GM21526 (cell line): Measurements from ENCODE around the gene KLHDC7A.

Experiments used
- ATAC-seq: cut with Tn5 transposase; IDR thresholded peaks from one replicate; pipeline ENCODE4 v1.9.1; 2021; ENCODE audit warnings: moderate library complexity; ENCODE audit not compliant: unreplicated experiment, low FRiP score

KLHDC7A gene

DNA sequence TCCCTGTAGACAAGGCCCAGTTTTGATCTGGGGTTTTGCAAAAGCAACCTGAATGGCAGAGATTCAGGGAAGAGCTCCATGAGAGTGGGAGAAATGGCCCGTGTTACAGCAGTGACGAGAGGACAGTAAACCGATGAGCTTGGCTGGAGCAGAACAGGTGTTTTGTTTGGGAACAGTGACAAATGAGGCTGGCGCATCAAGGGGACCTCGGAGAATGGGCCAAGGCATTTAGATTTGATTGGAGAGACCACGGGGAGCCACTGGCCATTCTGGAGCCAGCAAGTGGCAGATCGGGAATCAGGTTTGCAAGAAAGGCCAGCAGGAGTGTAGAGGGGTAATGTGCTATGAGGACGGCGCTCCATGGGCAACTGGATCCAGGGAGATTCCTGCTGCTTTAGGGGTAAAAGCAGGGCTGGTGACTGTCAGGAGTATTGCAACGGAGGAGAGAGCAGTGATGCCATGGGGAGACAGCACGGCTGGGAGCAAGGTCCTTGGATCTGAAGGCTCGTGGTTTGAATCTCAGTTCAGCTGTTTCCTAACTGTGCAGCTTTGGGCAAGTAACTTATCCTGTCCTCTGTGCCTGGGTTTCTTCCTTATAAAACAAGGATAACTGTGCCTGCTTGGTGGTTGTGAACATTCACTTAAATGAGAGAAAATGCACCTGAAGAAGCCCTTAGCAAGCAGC lies 9.9 kb upstream of the KLHDC7A start:
- ATAC-seq, result no peak

DNA sequence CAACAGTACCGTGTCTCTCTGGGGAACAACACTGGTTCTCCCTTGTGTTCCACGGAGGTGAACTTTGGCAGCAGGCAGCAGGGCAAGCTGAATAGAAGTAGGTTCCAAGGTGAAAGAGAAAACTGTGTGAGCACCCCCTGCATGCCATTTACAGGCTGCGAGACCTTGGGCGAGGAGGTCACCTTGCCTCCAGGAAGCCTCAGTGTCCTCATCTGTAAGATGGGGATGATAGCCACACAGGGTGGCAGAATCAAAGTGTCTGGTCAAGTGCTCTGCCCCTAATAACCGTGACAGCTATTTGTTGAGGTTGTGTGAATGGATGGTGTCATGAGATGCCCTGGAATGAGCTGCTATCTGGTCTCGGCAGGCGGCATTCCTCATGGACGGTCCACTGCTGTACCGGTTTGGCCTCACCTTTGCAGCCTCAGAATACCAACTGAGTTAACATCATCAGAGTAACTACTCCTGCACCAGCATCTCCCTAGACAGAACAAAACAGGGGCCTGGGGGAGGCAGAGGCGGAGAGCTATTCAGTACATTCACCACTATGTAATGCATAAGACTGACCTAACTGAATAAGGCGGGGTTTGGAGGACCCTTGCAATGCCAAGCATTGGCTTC lies 7.4 kb upstream of the KLHDC7A start:
- ATAC-seq, result no peak

DNA sequence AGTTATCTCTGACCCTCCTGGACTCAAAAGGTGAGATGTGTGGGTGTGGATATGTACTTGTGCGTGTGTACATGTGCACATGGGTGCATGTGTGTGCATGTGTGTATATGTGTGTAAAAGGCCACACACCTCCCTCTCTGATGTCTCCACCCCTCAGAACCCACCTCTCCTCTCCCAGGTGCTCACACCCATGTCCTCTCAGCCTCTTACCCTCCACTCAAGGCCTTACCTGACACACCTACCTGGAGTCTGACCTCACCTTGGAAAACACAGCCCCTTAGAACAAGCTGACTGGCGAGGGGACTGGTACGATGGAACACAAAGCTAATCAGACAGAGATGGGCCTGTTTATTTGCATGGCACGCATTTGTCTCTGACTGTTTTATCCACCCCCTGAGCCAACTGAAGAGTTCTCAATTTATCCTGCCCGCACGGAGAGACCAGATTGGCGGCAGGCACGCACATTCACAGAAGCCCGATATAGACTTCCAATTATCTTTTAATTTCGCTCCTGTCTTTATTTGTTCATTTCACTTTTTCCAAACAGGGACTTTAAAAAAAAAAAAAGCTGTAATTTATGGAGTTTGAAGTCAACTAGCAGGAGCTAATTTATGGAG lies 6.1 kb upstream of the KLHDC7A start:
- ATAC-seq, result no peak

DNA sequence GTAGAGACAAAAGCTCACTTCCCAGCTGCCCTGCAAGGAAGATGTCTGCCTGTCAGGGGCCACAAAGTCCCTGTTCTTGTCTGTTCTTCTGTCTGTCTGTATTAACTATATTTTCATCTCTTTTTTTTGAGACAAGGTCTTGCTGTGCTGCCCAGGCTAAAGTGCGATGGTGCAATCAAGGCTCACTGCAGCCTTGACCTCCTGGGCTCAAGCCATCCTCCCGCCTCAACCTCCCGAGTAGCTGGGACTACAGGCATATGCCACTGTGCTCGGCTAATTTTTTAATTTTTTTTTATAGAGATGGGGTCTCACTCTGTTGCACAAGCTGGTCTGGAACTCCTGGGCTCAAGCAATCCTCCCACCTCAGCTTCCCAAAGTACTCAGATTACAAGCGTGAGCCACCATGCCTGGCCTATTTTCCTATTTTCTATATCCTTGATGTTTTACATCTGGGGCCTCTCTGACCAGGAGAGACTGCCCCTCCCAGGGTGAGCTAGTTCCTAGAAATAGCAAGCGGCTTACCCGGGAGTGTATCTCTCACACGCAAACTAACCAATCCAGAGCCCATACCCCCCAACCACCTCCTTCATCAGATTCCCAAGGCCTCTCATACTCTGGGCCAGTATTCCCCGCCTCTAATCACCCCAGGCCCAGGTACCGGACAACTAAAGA lies 5.4 kb upstream of the KLHDC7A start:
- ATAC-seq, result no peak

DNA sequence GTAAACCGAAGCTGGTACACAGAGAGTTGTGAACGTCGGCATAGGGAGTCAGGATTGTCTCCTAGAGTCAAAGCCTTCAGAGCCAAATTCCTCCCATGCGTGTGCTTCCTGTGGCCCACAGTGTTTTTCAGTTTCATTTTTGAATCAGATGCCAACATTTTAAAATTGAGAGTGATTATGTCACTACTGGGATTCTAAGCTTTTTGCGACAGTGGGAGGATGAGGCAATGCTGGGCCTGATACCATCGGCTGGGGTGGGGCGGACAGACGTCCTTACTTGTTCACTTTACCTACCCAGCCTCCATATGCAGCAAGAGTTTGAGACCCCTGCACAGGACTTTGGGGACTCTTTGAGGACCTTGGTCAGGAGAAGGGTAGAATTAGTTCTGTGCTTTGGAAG lies 1.3 kb upstream of the KLHDC7A start:
- ATAC-seq, result no peak

DNA sequence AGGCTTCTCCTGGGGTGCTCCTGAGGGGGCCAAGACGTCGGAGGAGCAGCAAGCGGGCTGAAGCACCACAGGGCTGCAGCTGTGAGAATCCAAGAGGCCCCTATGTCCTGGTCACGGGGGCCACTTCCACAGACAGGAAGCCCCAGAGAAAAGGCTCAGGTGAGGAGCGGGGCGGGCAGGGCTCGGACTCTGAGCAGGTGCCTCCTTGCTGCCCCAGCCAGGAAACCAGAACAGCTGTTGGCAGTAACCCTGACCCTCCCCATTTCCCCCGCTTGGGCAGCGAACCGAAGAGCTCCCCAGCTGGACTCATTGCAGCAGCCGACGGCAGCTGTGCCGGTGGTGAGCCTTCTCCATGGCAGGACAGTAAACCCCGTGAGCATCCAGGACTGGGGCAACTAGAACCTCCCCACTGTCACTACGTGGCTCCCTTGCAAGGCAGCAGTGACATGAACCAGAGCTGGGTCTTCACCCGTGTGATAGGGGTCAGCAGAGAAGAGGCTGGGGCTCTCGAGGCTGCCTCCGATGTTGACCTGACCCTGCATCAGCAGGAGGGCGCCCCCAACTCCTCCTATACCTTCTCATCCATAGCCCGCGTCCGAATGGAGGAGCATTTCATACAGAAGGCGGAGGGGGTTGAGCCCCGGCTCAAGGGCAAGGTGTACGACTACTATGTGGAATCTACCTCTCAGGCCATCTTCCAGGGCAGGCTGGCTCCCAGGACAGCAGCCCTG lies 625 bp downstream of the KLHDC7A start:
- ATAC-seq, result no peak

DNA sequence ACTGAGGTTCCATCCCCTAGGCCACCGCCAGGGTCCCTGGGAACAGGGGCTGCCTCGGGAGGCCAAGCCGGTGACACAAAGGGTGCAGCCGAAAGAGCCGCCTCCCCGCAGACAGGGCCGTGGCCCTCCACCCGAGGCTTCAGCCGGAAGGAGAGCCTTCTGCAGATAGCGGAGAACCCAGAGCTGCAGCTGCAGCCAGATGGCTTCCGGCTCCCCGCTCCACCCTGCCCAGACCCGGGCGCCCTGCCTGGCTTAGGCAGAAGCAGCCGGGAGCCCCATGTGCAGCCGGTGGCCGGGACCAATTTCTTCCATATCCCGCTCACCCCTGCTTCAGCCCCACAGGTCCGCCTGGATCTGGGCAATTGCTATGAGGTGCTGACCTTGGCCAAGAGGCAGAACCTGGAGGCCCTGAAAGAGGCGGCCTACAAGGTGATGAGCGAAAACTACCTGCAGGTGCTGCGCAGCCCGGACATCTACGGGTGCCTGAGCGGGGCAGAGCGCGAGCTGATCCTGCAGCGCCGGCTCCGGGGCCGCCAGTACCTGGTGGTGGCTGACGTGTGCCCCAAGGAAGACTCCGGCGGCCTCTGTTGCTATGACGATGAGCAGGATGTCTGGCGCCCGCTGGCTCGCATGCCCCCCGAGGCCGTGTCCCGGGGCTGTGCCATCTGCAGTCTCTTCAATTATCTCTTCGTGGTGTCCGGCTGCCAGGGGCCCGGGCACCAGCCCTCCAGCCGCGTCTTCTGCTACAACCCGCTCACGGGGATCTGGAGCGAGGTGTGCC lies 1.4 kb downstream of the KLHDC7A start:
- no peak for ATAC-seq

DNA sequence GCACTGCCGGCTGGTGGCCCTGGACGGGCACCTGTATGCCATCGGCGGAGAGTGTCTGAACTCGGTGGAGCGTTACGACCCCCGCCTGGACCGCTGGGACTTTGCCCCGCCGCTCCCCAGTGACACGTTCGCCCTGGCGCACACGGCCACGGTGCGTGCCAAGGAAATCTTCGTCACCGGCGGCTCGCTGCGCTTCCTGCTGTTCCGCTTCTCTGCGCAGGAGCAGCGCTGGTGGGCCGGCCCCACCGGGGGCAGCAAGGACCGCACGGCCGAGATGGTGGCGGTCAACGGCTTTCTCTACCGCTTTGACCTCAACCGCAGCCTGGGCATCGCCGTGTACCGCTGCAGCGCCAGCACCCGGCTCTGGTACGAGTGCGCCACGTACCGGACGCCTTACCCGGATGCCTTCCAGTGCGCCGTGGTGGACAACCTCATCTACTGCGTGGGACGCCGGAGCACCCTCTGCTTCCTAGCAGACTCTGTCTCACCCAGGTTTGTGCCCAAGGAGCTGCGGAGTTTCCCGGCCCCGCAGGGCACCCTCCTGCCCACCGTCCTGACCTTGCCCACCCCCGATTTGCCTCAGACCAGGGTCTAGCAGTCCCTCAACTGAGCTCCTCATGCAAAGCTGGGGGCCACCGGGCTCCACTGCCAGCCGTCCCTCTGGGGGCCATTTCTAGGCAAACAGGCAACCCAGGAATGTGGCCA lies 2.1 kb downstream of the KLHDC7A start:
- no peak for ATAC-seq

DNA sequence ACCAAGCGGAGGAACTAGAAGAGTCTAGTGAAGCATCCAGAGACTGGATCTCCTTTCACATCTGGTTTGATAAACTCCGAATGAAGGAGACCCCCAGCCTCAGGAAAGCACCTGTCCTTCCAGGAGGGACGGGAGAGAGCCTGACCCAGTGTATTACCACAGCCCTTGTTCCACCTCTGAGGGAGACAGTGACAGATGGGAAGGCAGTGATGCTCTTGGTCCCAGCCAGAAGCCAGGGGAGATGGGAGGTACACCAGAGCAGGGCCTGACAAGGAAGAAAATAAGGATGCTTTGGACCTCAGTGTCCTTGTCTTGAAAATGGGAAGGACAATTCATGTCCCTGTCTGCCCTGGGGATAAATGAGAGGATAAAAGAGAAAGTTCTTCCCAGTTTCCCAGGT lies 3.5 kb downstream of the KLHDC7A start:
- no peak for ATAC-seq

DNA sequence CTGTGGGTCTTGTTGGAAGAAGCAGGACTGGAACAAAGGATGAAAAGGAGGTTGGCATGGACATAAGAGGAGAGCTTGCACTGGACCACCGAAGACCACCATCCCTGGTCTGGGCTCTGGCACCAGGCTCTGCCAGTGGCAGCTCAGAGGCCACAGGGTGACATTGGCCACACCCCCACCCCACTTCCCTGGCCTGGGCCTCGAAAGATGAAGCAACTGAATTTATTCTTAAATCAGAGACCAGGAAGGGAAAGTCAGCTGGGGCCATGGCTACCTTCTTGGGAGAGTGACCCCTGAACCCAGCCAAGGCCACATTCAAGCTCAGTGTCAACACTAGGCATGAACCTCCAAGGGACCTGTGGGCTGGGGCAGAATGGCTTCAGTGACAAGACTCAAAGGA lies 4.0 kb downstream of the KLHDC7A start:
- ATAC-seq, result no peak

DNA sequence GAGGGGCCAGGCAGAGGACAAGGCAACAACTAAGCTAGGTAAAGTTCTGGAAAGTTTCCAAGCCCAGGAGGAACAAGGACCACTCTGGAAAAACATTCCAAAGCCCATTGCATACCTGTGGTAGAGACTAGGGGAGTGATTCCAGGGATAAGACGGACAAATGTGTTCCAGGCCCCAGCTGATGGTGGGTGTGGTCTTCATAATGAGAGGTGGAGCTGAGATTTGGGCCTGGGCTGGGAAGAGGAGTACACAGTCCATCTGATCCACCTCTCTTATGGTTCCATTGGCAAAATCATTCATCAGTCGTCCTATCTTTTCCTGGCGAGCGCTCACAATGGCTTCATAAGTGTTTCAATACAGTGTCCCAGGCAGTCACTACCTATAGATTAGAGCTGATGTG lies 4.5 kb downstream of the KLHDC7A start:
- no peak for ATAC-seq

DNA sequence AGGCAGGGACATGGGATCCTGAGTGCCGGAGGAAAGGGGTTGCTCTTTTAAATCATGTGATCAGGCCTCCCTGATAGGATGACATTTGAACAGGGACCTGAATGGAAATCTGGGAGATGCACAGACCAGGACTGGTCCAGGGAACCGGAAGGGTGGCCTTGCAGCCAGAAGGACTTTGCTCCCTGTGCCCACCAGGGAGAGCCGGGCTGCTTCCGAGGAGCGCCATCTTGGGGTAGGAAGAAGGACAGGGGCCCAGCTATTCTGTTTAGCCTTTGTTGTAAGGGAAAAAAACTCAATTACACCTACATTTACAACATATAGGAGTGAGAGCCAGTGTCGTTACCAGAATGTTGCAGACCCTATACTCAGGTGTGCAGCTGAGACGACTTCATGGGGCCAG lies 5.5 kb downstream of the KLHDC7A start:
- no peak for ATAC-seq

DNA sequence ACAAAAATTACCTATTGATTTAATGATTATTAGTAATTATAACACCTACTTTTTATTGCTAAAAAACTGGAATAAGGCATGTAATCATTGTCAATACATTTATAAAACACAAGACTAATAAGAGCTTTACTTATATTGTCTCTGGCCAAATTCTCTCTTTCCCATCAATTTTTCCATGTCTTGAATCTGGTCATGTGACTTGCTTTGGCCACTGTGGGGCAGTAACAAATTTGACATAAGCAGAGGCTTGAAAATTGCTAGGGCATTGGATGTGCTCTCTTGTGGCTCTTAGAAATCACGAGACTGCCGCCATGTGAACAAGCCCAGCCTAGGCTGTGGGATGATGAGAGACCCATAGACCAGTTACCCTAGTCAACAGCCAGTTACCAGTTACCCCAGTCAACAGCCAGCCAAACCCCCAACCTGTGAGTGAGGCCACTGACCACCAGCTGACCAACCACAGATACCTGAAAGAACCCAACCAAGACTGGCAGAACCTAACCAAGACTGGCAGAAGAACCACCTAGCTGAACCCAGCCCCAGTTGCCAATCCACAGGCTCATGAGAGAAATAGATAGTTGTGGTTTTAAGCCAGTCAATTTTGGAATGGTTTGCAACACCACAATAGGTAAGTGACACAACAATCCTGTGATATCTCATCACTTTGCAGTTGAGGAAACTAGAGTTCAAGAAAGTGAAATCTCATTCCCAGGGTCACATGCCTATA lies 8.8 kb downstream of the KLHDC7A start:
- no peak for ATAC-seq

DNA sequence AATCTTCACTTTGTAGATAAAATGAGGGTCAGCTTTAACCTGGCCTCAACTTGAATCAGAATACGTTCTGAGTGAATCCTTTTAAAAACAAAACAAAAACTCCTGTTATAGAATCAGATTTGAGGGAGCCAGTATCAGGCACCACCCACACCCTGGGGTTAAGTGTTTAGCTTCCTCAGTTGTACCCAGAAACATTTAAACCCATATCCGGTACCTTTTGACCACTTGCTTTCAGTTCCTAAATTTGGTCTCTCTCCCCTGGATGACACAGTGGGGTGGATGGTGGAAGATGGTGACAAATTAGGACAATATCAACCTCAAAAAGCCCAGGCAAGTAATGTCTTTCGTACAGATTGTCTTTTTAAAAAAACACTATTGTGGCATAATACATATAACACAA lies 10.4 kb downstream of the KLHDC7A start:
- ATAC-seq, result no peak

DNA sequence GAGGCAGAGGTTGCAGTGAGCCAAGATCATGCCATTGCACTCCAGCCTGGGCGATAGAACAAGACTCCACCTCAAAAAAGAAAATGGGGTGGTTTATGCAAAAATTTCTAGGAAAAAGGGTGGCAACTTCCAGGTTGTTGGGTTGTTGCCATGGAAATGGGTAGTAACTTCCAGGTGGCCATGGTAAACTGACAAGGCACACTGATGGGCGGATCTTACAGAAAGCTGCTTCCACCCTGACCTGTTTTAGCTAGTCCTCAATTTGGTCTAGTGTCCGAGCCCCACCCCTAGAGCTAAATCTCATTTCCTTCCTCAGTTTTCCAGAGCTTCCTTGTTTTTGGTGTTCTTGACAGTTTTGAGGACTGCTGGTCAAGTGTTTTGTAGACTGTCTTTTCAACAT lies 13.6 kb downstream of the KLHDC7A start:
- ATAC-seq, result no peak

DNA sequence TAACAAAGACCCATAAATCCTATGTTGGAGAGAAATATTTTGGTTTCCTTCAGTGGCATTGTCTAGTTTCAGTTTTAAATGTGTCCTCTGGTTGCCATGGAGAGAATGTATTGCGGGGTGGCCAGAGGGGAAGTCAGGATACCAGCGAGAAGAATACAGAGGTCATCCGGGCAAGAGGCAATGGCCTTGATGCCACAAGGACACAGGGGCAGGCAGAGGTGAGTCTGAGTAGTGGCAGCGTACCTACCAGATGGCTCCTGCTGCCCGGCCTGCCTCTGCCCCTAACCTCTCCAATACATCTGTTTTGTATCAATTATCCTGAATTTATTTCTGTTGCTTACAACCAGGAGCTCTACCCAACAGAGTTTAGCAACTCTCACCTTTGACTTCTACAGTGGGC lies 14.9 kb downstream of the KLHDC7A start:
- ATAC-seq, result no peak

DNA sequence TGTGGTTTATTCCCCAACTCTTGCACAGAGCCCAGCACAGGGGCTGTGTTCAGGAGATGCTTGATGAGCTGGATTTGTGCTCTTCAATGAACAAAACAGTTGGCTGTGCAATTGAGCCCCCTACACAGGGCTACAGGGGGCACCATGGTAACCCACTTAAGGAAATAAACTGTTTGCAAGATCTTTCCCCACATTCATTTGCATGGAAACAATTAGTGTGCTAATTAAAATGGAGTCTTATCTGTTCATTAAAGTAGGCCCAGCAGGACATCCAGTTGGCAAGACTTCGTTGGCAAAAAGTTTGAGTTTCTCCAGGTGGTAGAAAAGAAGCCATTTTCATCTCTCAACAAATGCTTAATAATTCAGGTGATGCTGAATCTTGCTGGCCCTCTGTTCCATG lies 15.3 kb downstream of the KLHDC7A start:
- ATAC-seq, result no peak

DNA sequence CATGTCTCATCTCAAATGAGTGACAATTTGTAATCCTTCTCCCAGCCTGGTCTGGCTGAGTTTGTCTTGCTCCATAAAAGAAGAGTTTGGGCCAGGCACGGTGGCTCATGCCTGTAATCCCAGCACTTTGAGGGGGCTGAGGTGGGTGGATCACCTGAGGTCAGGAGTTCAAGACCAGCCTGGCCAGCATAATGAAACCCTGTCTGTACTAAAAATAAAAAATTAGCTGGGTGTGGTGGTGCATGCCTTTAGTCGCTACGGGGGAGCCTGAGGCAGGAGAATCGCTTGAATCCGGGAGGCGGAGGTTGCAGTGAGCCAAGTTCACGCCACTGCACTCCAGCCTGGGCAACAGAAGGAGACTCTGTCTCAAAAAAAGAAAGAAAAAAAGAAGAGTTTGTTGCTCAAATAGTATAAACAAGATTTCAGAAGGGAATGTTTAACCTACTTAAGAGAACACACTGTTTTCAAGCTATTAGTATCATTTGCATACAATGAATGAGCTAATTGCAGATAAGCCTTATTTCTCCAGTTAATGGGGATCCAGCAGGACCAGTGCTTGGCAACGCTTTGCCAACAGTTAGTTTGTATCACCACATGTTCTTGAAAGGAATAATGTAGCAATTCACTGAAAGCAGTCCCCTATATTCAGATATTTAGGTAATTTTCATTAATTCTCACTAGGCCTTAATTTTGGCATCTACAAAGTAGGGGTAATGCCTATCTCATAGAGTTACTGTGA lies 15.9 kb downstream of the KLHDC7A start:
- no peak for ATAC-seq
